H1 (cell line): ENCODE measurements around the gene FGF12. TPM values are rescaled to one million over a fixed set of nuclear protein-coding genes. Genes with fewer than 3 reads are reported as not detected.

Source experiments
- BCL11A ChIP-seq, 2 experiments: IDR thresholded peaks; one replicate each; pipeline ENCODE4 v1.6.1; 2011; ENCODE audit warnings: low read depth in 2 of 2, low read length in 2 of 2, mild to moderate bottlenecking in 2 of 2
- CBX8 ChIP-seq: fragments of 300-800, 300-1000 bp; sonication (generic); IDR thresholded peaks from 2 replicates; pipeline ENCODE4 v1.7.1; 2016; ENCODE audit warnings: low read depth, low read length, borderline replicate concordance
- CHD7 ChIP-seq: fragments of 300-600 bp; sonication (generic); IDR thresholded peaks from 2 replicates; pipeline ENCODE4 v1.7.1; 2012; ENCODE audit warnings: low read length, moderate library complexity, mild to moderate bottlenecking, inconsistent platforms; ENCODE audit not compliant: insufficient replicate concordance
- EZH2 ChIP-seq: fragments of 200-600 bp; sonication (generic); IDR thresholded peaks from 2 replicates; pipeline ENCODE4 v1.7.1; 2012; ENCODE audit warnings: low read depth, mild to moderate bottlenecking, moderate library complexity, low read length, inconsistent platforms; ENCODE audit not compliant: severe bottlenecking
- FOSL1 ChIP-seq: IDR thresholded peaks from 2 replicates; pipeline ENCODE4 v1.6.1; 2011; ENCODE audit warnings: mild to moderate bottlenecking, low read depth, low read length, moderate library complexity; ENCODE audit not compliant: insufficient read depth
- MAFK ChIP-seq: IDR thresholded peaks from 2 replicates; pipeline ENCODE4 v1.6.1; 2012; ENCODE audit warnings: low read depth, mild to moderate bottlenecking, improper control_type of control experiment, low read length
- polyA plus RNA-seq, 7 experiments: library from polyadenylated mRNA; depleted of rRNA in 3 of 7; stranded (reverse) in 5 of 7; unstranded in 2 of 7; fragments of >200 nt in 5 of 7; fragments of 200-250 nt in 2 of 7; gene quantifications; 1 replicate in 5 of 7; 2 replicates in 1 of 7; 4 replicates in 1 of 7; pipeline versions ENCODE4 v1.2.1 to v1.2.3, GENCODE V29; 2011 to 2013; ENCODE audit warnings: missing spikeins in 2 of 7, mixed read lengths in 2 of 7
- total RNA-seq: library from RNA; stranded (reverse); fragmentation: NEBNext Ultra II Directional; extraction: Animal tissue kit (Norgen Biotek cat#: 25700); gene quantifications from 2 replicates; pipeline ENCODE4 v1.2.1, GENCODE V29; 2021

The FGF12 gene
- total and polyA plus RNA-seq, 2 of the 8 experiments (the other 6 are each of a cell fraction or from before 2014, with no cell fraction given) = 4.1 to 16.6 TPM

- TF ChIP-seq EZH2 (no peak), BCL11A (IDR thresholded peaks at IDR 0.05; ENCODE audit: low read depth in 2 of 2, low read length in 2 of 2) (no peak), FOSL1 (no peak), CHD7 (no peak), MAFK (no peak), CBX8 (no peak)
These were observed 211.7 kb downstream of the FGF12 start (continued) for GRCh38 chr3:192515664-192516045.
